Thoracic aorta (tissue), 2 donors: ENCODE results near the gene PTPRG. TPM values are rescaled to one million over a fixed set of nuclear protein-coding genes. Genes with fewer than 3 reads are reported as not detected.
"Not testable (repeated sequence)": the region's sequence is repeated elsewhere in the genome, so short reads cannot be mapped to it uniquely, and the experiment has no call there.

ENCODE experiments used
- ATAC-seq: fragments of 150-250 bp; one replicate; pipeline ENCODE4 v1.8.0; 2017; ENCODE audit warnings: low read depth; ENCODE audit not compliant: insufficient number of reproducible peaks, low FRiP score
- DNase-seq: peaks from one replicate; pipeline ENCODE4 v3.0.0-alpha.2; 2020; ENCODE audit warnings: low spot score
- H3K27ac ChIP-seq, 2 donors: fragments of 200-600 bp; sonication (generic); 1 replicate in 1 of 2; 2 replicates in 1 of 2; pipeline ENCODE4 v1.5.1; 2016; ENCODE audit warnings: mild to moderate bottlenecking in 2 of 2, moderate library complexity in 2 of 2
- H3K27me3 ChIP-seq: fragments of 200-600 bp; sonication (generic); replicated peaks from 2 replicates; pipeline ENCODE4 v1.6.0; 2016; ENCODE audit warnings: mild to moderate bottlenecking; ENCODE audit not compliant: insufficient read depth
- H3K36me3 ChIP-seq: fragments of 200-600 bp; sonication (generic); one replicate; pipeline ENCODE4 v1.5.1; 2016
- H3K4me1 ChIP-seq, 2 donors: fragments of 200-600 bp; sonication (generic); 1 replicate in 1 of 2; 2 replicates in 1 of 2; pipeline versions ENCODE4 v1.5.1 to v1.6.0; 2016; ENCODE audit warnings: low read depth in 2 of 2, mild to moderate bottlenecking in 1 of 2; ENCODE audit not compliant: control insufficient read depth in 1 of 2
- H3K4me3 ChIP-seq: fragments of 200-600 bp; sonication (generic); 2 replicates; pipeline ENCODE4 v1.5.1; 2016; ENCODE audit warnings: mild to moderate bottlenecking
- H3K9me3 ChIP-seq: fragments of 200-600 bp; sonication (generic); 2 replicates; pipeline ENCODE4 v1.5.1; 2016
- total RNA-seq, 2 donors: library from RNA; depleted of rRNA; stranded (reverse); fragments of >200 nt; gene quantifications; one replicate each; pipeline versions ENCODE4 v1.1.0 to v1.2.3, GENCODE V29; 2016
- TF ChIP-seq, protein P1 (sequence below): fragments of 200-600 bp; sonication (generic); IDR thresholded peaks from one replicate; pipeline ENCODE4 v1.5.1; 2019; ENCODE audit warnings: antibody characterized with exemption

The PTPRG gene
- total RNA-seq, 2 donors from 2014 or later: 154 to 208 TPM

DNA sequence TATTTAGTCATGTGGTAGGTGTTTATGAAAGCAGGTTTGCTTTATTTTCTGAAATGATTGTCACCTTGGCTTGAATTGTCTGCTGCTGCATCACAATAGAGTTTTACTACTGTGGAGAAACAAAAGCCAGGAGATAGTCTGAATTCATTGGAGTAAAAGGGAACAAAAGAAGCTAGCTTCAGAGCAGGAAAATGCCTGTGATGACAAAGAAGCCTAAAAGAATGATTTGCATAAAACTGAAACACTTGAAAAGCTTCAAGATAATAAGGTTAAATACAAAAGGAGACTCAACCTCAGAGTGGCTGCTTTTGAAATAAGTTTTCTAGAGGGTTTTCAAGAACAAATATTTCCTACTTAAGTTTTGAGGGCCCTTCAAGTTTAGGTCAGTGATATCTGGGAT, 138.3 kb downstream of the PTPRG start:
- no peak overlapping the region for H3K27ac ChIP-seq
- H3K27me3 ChIP-seq: no peaks in the 10 kb centered on the region
- H3K9me3 ChIP-seq: no peaks in the 10 kb centered on the region
- DNase-seq (no peak), ATAC-seq (no peak)
- H3K4me3 ChIP-seq: no peak overlapping the region
- TF ChIP-seq, protein P1, sequence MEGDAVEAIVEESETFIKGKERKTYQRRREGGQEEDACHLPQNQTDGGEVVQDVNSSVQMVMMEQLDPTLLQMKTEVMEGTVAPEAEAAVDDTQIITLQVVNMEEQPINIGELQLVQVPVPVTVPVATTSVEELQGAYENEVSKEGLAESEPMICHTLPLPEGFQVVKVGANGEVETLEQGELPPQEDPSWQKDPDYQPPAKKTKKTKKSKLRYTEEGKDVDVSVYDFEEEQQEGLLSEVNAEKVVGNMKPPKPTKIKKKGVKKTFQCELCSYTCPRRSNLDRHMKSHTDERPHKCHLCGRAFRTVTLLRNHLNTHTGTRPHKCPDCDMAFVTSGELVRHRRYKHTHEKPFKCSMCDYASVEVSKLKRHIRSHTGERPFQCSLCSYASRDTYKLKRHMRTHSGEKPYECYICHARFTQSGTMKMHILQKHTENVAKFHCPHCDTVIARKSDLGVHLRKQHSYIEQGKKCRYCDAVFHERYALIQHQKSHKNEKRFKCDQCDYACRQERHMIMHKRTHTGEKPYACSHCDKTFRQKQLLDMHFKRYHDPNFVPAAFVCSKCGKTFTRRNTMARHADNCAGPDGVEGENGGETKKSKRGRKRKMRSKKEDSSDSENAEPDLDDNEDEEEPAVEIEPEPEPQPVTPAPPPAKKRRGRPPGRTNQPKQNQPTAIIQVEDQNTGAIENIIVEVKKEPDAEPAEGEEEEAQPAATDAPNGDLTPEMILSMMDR: no peak
- H3K4me1 ChIP-seq: no peaks in the 10 kb centered on the region
- H3K36me3 ChIP-seq: no peaks in the 10 kb centered on the region

DNA sequence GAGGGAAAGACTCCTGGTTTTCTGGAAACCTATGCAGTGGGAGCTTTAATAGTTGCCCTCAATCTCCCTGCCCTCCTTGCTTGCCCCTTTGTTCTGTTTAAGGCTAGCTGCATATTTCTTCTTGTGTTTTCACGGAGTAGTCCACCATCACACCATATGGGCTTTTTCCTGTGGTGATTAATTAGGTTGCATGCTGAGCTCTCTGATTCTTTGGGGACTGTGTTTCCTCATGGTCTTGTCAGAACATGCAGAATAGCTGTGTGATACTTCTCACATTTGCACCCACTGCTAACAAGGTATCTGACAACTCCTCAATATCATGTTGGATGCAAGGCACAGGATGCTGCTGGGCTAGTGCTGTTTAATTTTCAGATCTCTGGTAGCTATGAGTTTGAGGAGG, 139.6 kb downstream of the PTPRG start:
- no peaks in the 10 kb centered on the region for H3K36me3 ChIP-seq
- no peak for DNase-seq
- no peaks in the 10 kb centered on the region for H3K9me3 ChIP-seq
- no peak for ATAC-seq
- no peaks in the 10 kb centered on the region for H3K27me3 ChIP-seq
- no peak overlapping the region for H3K4me3 ChIP-seq
- H3K4me1 ChIP-seq: no peaks in the 10 kb centered on the region
- no peak overlapping the region for H3K27ac ChIP-seq
- TF ChIP-seq, protein P1: no peak

GRCh38 chr3:61702453-61702852, 141.1 kb downstream of the PTPRG start:
- Histone ChIP-seq H3K4me1 (no peaks in the 10 kb centered on the region), H3K9me3 (no peaks in the 10 kb centered on the region), H3K27me3 (no peaks in the 10 kb centered on the region), H3K27ac (no peak overlapping the region), H3K4me3 (no peak overlapping the region), H3K36me3 (no peaks in the 10 kb centered on the region)
- TF ChIP-seq, protein P1: no peak
- DNase-seq (no peak), ATAC-seq (no peak)

- H3K27ac ChIP-seq: no peak overlapping the region
- H3K4me1 ChIP-seq: peaks cover 0 to 6% of the 10 kb centered on the region in 2 donors
- no peaks in the 10 kb centered on the region for H3K9me3 ChIP-seq
- no peak for DNase-seq
- ATAC-seq: no peak
- TF ChIP-seq, protein P1: no peak
- no peaks in the 10 kb centered on the region for H3K36me3 ChIP-seq
- H3K4me3 ChIP-seq: no peak overlapping the region
- no peaks in the 10 kb centered on the region for H3K27me3 ChIP-seq
Observed at GRCh38 chr3:61704807-61705206, 143.4 kb downstream of the PTPRG start.

DNA sequence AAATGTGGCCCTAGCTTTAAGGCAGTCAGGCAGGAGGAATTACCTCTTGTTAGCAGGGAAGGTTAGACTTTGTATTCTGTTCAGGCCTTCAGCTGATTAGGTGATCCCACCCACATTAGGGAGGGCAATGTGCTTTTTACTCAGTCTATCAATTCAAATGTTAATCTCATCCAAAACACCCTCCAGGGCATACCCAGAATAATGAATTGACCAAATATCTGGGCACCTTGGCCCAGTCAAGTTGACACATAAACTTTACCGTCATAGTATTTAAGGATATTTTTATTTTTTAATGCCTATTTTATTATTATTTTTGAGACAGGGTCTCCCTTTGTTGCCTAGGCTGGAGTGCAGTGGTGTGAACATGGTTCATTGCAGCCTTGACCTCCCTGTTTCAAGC, 146.1 kb downstream of the PTPRG start:
- H3K27ac ChIP-seq: no peak overlapping the region
- ATAC-seq: no peak
- no peak overlapping the region for H3K4me3 ChIP-seq
- H3K4me1 ChIP-seq: peaks cover 0 to 6% of the 10 kb centered on the region in 2 donors
- TF ChIP-seq, protein P1: no peak
- DNase-seq: no peak
- H3K9me3 ChIP-seq: no peaks in the 10 kb centered on the region
- H3K36me3 ChIP-seq: no peaks in the 10 kb centered on the region
- no peaks in the 10 kb centered on the region for H3K27me3 ChIP-seq

DNA sequence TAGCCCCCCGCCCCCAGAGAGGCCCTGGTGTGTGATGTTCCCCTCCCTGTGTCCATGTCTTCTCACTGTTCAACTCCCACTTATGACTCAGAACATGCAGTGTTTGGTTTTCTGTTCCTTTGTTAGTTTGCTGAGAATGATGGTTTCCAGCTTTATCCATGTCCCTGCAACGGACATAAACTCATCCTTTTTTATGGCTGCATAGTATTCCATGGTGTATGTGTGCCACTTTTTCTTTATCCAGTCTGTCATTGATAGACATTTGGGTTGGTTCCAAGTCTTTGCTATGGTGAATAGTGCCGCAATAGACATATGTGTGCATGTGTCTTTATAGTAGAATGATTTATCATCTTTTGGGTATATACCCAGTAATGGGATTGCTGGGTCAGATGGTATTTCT, 149.5 kb downstream of the PTPRG start:
- ATAC-seq, H3K36me3 ChIP-seq, H3K27ac ChIP-seq, H3K9me3 ChIP-seq, H3K27me3 ChIP-seq, H3K4me3 ChIP-seq, DNase-seq: not testable (repeated sequence)
- H3K4me1 ChIP-seq: peaks cover 6 to 12% of the 10 kb centered on the region in 2 donors
